ENCODE results near the gene PCDH8. TPM values are rescaled to one million over a fixed set of nuclear protein-coding genes. Genes with fewer than 3 reads are reported as not detected.

Gene PCDH8
- total and polyA plus RNA-seq, 8 donors: 0.11 to 0.14 TPM; not detected in 6

DNA sequence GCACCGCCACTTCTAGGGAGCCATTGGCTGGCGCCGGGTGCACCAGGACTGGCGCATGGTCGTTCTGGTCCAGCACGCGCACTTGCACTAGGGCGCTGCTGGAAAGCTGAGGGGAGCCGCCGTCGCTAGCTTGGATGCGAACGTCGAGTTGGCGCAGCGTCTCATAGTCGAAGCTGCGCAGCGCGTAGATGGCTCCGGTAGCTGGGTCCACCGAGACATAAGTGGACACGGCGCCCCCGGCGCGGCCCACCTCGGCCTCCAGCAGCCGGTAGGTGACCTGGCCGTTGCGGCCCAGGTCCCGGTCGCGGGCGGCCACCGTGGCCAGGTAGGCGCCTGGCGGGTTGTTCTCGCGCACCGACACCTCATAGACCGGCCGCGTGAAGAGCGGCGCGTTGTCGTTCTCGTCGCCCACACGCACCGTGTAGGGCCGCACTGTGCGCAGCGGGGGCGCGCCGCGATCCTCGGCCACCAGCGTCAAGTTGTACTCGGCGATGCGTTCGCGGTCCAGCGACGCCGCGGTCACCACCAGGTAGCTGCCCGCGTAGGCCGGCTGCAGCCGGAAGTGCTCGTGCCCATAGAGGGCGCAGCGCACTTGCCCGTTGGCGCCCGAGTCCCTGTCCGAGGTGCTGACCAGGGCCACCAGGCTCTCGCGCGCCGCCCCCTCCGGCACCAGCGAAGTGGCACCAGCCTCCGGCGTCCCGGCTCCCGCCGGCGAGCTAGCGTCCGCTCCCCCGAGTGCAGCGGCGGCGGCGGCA lies 1.7 kb downstream of the PCDH8 start:
- H3K4me1 ChIP-seq: peaks cover 8 to 33% of the 10 kb centered on the region in 2 donors
- no peak overlapping the region for H3K4me3 ChIP-seq
- H3K27me3 ChIP-seq: peaks cover 86 to 98% of the 10 kb centered on the region in 2 donors
- no peaks in the 10 kb centered on the region for H3K36me3 ChIP-seq
- no peak overlapping the region for H3K27ac ChIP-seq
- TF ChIP-seq CTCF (IDR thresholded peaks at IDR 0.05): no peak
- DNase-seq (peak; percentile 46 to 83 (median 62)), ATAC-seq (peak; percentile 72)
- intact Hi-C loops (cut with DNase I): no loop called here
- H3K9me3 ChIP-seq: no peaks in the 10 kb centered on the region

DNA sequence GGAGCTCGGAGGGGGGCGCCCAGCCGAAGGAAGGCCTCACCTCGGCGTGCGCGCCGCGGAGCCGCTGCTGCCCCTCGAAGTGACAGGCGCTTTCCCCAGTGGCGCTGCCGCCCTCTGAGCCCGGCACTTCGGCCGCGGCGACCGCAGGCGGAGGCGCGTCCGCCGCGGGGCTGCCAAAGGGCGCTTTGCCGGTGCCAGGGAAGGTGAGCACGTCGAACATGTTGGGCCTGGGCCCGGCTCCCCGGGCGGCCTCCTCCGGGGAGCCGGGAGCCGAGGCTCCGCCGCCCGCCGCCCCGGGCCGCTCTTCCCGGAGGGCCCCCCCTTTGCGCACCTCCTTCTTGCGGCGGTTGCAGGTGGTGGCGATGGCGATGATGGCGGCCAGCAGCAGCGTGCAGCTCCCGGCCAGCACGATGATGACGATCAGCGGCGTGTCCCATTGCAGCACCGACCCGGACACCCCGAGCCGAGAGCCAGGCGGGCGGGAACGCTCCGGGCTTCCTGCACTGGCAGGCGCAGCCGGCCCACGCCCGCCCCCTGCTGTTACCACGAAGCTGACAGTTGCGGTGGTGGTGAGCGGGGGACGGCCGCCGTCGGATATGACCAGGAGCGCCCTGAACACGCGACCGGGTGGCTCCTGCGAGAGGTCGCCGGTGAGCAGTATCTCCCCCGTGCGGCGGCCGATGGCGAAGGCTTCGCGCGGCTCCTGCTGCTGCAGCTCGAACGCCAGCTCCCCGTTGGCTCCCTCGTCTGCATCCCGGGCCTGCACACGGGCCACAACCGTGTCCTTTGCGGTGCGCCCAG lies 2.5 kb downstream of the PCDH8 start:
- DNase-seq (peak in 2 of 4 donors; percentile 27 to 81), ATAC-seq (peak; percentile 47)
- peak in 1 of 2 donors; percentile 22 for TF ChIP-seq CTCF (IDR thresholded peaks at IDR 0.05)
- Histone ChIP-seq H3K4me3 (no peak overlapping the region), H3K4me1 (peaks cover 8 to 25% of the 10 kb centered on the region in 2 donors), H3K36me3 (no peaks in the 10 kb centered on the region), H3K27ac (no peak overlapping the region), H3K9me3 (no peaks in the 10 kb centered on the region), H3K27me3 (peaks cover 82 to 90% of the 10 kb centered on the region in 2 donors)
- intact Hi-C loops (cut with DNase I): no loop called here

GRCh38 chr13:52845334-52845761 lies 3.1 kb downstream of the PCDH8 start:
- Histone ChIP-seq H3K27ac (no peak overlapping the region), H3K4me1 (peaks cover 8 to 23% of the 10 kb centered on the region in 2 donors), H3K9me3 (no peaks in the 10 kb centered on the region), H3K27me3 (peaks cover 80 to 89% of the 10 kb centered on the region in 2 donors), H3K36me3 (no peaks in the 10 kb centered on the region), H3K4me3 (no peak overlapping the region)
- no peak for ATAC-seq
- DNase-seq: no peak
- intact Hi-C loops (cut with DNase I): no loop called here
- no peak for TF ChIP-seq CTCF (IDR thresholded peaks at IDR 0.05)

DNA sequence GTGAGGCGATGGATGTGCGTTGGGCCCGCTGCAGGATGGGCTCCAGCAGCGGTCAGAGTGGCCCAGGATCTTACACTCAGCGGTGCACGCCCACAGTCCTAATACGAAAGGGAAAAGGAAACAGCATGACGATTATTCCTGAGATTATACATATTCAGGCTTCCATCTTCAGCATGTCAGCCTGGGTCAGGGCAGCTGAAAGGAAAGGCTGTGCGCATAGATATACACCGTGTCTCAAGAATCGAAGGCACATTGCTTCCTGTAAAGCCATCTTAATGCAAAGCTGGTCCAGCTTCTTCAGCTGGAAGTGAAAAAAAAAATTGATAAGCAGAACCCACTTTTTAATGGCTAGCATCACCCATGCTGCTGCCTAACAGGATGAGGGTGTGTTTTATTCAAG lies 3.6 kb downstream of the PCDH8 start:
- H3K4me3 ChIP-seq: no peak overlapping the region
- no peak for ATAC-seq
- no peak for TF ChIP-seq CTCF (IDR thresholded peaks at IDR 0.05)
- H3K27ac ChIP-seq: no peak overlapping the region
- intact Hi-C loops (cut with DNase I): no loop called here
- peaks cover 75 to 89% of the 10 kb centered on the region in 2 donors for H3K27me3 ChIP-seq
- H3K9me3 ChIP-seq: no peaks in the 10 kb centered on the region
- no peaks in the 10 kb centered on the region for H3K36me3 ChIP-seq
- peaks cover 8 to 23% of the 10 kb centered on the region in 2 donors for H3K4me1 ChIP-seq
- DNase-seq: no peak

GRCh38 chr13:52842441-52842840 lies 6.0 kb downstream of the PCDH8 start:
- H3K27me3 ChIP-seq: peaks cover 51 to 86% of the 10 kb centered on the region in 2 donors
- peaks cover 8 to 21% of the 10 kb centered on the region in 2 donors for H3K4me1 ChIP-seq
- ATAC-seq (no peak), DNase-seq (no peak)
- H3K9me3 ChIP-seq: no peaks in the 10 kb centered on the region
- H3K27ac ChIP-seq: no peak overlapping the region
- H3K36me3 ChIP-seq: no peaks in the 10 kb centered on the region
- intact Hi-C loops (cut with DNase I): no loop called here
- no peak for TF ChIP-seq CTCF (IDR thresholded peaks at IDR 0.05)
- no peak overlapping the region for H3K4me3 ChIP-seq
